HUDEP-2 (cell line): Measurements from ENCODE around the gene FOSB.
"Not testable (repeated sequence)": the region's sequence is repeated elsewhere in the genome, so short reads cannot be mapped to it uniquely, and the experiment has no call there.

Experiments used
- DNase-seq, 76 experiments: peaks; one replicate each; lab custom pipeline; 2025; ENCODE audit not compliant: unreplicated experiment in 76 of 76; lab: John Stamatoyannopoulos, UW

Gene FOSB

DNA sequence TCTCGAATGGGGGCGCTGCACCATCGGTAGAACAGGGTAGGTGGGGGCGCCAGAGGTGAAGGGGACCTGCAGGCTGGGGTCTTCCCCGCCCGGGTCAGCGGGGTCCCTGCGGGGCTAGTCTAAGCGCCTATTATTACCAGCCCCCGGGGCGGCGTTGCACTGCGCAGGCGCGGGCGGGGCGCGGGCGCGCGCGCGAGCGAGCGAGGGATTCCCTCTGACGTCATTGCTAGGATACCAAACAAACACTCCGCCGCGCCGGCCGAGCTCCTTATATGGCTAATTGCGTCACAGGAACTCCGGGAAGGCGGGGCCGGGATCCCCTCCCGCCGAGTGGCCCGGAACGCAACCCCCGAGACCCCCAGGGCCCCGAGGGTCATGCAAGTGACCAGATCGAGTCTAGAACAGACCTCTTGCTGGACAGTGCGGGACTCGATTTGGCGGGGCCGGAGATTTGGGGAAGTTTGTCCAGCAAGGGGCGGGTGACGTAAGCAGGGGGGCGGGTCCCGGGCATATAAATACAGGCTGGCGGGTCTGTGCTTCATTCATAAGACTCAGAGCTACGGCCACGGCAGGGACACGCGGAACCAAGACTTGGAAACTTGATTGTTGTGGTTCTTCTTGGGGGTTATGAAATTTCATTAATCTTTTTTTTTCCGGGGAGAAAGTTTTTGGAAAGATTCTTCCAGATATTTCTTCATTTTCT lies at the start of gene FOSB:
Gene FOSB, plus strand, starts transcription at position 541 of the 703 bp plus-strand sequence. CDS start 591 bp downstream, outside the sequence.
- DNase-seq = peak in 75 of 76 experiments; percentile 68 to 99 (median 91)

DNA sequence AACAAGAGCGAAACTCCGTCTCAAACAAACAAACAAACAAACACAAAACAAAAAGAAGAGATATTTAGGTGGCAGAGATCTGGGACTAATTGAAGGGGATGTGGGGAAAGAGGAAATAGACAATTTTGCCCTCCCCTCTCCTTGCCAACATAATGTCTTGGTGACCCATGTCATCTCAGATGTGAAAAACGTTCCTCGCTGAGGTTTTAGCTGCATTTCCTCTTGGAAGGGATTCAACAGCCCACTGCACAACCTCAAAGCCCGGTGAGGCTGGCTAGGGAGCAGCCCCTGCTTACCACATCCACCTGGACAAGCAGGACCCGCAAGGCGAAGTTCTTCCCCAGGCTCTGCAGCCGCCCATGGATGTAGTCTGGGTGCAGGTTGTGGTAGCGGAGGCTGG lies 49.0 kb upstream of the FOSB start:
- DNase-seq = no peak

DNA sequence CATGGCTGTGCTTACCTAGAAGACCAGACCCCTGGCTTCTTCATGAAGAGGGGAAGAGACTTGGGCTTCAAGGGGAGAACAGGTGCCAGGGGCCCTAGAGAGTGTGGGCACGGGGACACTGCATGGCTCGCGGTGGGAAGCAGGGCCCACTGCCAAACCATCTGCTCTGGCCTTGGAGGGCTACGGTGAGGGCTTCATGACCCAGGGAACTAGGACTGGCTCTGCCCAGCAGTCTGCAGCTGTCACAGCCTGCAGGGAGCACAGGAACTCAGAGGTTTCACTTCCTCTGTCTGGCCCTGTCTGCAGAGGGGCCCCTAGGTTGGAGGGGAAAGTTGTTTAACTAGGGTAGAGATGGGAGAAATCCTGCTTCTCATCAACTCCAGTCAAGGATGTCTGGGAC lies 48.4 kb upstream of the FOSB start:
- DNase-seq = no peak

DNA sequence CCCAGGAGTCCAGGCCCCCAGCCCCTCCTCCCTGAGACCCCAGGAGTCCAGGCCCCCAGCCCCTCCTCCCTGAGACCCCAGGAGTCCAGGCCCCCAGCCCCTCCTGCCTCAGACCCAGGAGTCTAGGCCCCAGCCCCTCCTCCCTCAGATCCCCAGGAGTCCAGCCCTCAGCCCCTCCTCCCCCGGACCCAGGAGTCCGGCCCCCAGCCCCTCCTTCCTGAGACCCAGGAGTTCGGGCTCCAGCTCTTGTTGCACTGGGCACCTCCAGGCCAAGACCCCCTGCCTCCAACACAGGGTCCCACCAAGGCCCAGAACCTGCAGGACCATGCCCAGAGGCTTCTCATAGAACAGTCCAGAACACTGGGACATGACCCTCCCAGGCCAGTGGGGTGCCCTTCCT lies 47.9 kb upstream of the FOSB start:
- no peak for DNase-seq

DNA sequence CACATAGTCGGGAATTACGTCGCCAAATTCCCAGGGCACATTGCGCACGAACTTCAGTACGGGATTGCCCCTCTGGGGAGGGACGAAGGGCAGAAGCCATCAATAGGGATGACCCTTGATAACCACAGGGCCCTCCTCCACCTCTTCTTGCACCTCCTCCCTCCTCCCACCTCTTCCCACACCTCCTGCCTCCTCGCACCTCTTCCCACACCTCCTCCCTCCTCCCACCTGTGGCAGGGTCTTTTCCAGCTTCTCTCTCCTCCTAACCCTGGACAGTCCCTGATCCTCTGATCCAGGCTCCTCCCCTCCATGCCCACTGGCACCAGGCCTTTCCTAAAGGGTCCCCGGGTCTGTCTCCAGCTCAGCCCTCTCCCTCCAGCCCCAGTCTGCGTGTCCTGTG lies 47.4 kb upstream of the FOSB start:
- no peak for DNase-seq

DNA sequence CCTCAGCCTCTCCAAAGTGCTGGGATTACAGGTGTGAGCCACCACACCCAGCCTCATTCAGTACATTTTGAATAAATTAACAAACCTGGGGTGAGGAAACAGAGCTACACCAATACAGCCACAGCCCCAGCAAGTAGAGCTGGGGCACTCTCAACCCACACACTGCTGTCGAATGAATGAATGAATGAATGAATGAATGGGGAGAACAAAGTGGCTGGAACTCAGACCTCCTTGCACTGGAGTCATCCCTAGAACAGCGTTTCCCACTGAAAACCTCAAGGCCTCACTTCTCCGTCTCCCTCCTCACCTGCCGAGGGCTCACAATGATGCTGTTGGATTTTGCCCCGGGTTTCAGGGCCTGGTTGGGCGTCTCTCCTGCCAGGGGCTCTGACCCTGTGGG lies 46.9 kb upstream of the FOSB start:
- DNase-seq = no peak

DNA sequence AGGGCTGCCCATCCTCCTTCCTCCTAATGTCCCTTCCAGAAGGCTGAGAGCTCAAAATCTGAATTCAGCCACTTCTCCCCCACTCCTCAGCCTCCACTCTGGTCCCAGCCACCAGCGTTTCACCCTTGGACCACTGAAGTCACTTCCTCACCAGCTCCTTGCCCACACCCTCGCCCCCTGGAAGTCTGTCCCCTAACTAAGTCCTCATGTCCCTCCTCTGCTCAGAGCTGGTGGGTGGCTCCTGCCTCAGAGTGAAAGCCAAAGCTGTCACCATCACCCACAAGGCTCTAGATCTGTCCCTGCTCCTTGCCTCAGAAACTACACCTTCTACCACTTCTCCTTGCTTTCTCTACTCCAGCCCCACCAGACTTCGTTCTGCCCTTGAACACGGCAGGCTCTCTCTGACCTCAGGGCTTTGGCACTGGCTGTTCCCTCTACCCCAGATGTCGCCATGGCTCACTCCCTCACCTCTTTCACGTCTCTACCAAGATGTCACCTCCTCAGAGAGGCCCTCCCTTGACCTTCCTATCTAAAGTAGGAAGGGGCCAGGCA lies 45.8 kb upstream of the FOSB start:
- DNase-seq = no peak

DNA sequence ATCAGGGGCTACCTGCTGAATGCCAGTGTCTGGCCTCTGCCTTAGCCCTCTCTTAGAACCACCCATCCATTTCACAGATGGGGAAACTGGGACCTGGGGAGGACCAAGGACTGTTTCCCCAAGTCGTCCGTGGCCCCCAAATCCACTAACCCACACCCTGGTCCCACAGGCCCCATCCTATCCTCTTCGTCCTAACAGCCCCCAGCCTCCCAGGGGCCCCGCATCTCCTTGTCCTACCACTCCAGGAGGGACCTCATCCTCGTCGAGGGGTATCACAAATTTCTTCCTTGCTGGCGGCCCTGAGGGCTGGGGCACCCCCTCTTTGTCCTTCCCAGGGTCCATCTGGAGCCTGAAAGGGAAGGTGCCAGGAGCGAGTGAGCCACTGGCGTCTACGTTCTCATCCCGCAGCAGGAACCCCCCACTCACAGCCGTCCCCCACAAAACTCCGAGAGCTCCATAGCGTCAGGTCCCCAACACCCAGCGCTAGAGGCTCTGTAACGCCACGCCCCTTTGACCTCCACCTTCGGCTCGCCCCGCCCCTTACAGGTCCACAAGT lies 44.7 kb upstream of the FOSB start:
- DNase-seq = no peak

DNA sequence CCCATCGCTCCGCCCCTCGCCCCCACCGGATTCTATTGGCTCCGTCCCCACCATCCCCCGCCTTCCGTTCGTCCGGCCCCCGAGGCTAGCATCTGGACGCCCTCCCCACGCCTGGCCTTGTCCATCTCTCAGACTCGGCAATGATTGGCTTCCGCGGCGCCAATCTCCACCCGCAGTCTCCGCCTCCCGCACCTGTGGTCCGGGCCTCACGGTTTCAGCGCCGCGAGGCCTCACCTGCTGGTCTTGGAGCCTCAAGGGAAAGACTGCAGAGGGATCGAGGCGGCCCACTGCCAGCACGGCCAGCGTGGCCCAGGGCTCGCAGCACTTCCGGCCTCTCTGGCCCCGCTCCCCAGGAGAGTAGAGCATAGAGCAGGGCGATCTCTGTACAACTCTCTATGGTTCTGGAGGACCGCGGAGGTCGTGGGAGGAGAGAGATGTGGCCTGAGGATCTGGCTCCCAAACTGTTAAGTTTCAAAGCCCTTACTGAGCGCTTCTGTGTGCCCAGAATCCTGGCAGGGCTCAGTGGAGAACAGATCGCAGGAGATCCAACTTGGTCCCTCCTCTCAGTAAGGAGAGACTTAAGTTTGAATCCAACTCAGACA lies 44.1 kb upstream of the FOSB start, which contains the start of gene ERCC1:
Gene ERCC1, minus strand, starts transcription at position 329 of the 602 bp plus-strand sequence. CDS start 543 bp downstream, outside the sequence.
- peak in 75 of 76 experiments; percentile 89 to 100 (median 98) for DNase-seq

DNA sequence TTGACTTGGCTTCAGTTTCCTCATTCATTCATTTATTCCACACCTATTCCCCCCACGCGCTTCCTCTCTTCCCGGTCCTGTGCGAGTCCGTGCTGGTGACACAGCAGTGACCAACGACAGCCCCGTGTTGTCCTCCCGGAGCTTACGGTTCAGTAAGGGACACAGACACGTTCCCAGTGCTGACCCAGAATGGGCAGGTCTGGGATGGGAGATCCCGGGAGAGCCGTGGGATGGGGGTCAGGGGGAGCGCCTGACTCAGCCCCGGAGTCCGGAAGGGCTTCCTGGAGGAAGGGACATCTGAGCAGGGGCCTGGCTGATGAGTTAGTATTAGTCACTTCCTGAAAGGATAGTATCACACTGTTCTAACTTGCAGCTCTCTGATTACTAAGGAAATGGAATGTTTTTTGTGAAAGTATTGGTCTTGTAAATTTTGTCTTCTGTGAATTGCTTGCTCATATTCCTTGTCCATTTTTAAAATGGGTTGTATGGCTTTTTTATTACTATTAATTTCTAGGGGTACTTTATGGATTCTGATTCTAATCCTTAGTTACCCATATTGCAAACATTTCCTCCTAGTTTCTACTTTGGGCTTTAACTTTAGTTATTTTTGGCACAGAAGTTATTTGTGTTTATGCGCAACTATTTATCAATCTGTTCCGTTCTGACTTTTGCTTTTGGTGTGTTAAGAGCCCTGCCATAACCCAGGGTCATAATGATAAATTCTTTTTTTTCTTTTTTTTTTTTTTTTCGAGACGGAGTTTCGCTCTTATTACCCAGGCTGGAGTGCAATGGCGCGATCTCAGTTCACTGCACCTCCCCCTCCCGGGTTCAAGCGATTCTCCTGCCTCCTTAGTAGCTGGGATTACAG lies 43.4 kb upstream of the FOSB start:
- DNase-seq = peak in 62 of 76 experiments; percentile 36 to 94 (median 59)

DNA sequence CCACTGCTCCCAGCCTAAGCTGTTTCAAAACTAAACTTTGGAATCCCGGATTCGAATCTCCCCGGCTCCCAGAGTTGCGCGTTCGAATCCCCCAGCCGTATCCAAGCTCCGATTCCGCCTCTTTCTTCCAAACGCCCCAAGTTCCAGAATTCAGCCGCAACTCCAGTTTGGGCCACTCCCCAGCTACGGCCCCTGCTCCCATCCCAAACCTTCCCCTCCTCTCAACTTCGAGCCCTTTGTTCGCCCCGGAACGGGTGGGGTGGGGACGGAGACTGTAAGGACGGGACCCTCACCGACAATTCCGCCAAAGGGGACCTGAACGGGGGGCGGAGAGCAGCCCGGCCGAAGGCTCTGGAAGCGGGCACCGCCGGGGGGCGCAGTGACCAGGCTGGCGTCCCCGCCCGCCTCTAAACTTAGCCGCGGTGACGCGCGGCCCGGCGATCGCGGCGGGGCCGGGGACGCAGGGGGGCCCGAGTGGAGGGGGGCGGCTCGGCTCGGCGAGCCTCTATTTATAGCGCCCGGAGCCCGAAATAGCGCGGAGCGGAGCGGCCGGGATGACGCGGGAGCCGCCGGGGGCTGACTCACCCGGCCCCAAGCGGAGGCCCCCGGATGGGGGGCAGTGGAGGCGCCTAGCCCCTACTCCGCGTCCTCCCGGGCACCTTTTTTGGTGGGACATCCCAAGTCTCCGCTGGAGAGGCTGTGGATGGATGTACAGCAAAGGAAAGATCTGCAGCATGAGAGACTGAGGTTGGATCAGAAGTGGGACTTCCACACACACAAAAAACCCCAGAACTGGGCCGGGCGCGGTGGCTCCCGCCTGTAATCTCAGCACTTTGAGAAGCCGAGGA lies 39.2 kb upstream of the FOSB start:
- peak in 3 of 76 experiments; percentile 13 to 41 (median 20) for DNase-seq

DNA sequence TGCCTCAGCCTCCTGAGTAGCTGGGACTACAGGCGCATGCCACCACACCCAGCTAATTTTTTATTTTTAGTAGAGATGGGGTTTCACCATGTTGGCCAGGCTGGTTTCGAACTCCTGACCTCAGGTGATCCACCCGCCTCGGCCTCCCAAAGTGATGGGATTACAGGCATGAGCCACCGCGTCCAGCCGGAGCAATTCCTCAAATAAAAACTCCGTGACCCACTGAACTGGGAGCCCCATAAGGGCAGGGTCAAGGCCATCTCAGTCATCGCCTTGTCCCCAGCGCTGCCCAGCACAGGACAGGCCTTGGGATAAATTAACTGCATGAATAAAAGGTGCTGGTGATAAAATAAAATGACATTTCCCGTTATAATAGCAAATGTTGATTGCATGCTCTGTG lies 37.9 kb upstream of the FOSB start:
- DNase-seq = not testable (repeated sequence)

DNA sequence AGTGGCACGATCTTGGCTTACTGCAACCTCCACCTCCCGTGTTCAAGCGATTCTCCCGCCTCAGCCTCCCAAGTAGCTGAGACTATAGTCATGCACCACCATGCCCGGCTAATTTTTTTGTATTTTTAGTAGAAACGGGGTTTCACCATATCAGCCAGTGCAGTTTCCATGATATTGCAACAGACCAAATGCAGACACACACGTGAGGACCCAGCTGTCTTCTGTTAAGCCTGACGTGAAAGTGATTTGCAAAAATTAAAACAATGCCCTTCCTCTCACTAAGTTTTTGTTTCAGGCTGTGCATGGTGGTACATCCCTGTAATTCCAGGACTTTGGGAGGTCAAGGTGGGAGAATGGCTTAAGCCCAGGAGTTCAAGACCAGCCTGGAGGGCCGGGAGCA lies 36.8 kb upstream of the FOSB start:
- not testable (repeated sequence) for DNase-seq

DNA sequence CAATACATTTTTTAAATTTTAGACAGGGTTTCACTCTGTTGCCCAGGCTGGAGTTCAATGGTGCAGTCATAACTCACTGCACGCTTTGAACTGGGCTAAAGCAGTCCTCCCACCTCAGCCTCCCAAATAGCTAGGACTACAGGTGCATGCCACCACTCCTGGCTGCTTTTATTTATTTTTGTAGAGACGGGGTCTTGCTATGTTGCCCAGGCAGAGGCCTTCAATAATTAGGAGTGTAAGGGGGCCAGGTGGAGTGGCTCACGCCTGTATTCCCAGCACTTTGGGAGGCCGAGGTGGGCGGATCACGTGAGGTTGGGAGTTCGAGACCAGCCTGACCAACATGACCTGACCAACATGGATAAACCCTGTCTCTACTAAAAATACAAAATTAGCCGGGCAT lies 35.3 kb upstream of the FOSB start:
- not testable (repeated sequence) for DNase-seq

DNA sequence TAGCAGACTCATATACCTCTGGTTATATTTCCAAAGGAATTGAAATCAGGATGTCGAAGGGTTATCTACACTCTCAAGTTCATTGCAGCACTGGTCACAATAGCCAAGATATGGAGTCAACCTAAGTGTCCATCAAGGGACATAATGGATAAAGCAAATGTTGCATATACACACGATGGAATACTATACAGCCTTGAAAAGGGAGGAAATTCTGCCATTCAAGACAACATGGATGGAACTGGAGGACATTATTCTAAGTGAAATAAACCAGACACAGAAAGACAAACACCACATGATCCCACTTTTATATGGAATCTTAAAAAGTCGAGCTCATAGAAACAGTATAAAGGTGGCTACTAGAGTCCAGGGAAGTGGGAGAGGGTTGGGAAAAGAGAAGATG lies 30.5 kb upstream of the FOSB start:
- DNase-seq = no peak

DNA sequence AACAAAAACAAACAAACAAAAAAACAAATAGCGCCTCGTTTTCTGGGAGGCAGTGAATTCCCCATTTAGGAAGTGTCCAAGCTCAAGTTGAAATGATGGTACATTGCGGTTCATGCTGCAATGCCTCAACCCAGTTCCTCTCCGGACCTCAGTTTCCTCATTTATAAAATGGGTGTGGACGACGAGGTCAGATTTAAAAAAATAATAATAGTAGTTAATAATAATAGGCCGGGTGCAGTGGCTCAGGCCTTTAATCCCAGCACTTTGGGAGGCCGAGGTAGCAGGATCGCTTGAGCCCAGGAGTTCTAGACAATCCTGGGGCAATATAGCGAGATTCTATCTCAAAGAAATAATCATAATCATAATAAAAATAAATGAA lies 28.6 kb upstream of the FOSB start:
- no peak for DNase-seq

DNA sequence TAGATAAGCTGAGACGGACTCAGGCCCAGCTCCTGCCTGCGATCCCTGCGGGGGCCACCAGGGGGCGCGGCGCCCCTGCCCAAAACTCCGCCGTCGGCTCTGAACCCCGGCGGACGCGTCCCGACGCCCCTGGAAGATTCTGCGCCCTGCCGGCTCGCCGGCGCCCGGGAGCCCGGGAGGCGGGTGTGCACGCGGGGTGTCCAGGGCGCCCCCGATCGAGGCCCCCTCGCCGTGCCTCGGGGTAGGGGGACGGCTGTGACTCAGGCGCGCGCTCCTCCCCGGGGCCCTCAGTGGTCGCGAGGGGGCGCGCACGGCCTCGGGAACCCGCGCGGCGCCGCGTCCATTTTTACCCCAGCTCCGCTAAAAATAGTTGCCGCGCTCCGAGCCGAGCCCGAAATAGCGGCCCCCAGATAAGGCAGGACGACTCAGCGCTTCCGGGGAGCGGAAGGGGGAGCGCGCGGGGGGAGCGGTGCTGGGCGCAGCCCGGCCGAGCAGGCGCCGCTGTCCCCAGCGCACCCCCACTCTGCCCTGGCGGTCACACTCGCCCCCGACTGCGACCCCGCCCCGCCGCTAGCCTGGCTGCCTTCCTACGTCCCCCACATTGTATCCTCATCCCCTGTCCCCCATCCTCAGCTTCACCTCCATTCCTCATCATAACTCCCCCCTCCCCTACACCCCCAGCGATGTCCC lies 28.1 kb upstream of the FOSB start:
- DNase-seq = peak in 72 of 76 experiments; percentile 35 to 95 (median 81)

DNA sequence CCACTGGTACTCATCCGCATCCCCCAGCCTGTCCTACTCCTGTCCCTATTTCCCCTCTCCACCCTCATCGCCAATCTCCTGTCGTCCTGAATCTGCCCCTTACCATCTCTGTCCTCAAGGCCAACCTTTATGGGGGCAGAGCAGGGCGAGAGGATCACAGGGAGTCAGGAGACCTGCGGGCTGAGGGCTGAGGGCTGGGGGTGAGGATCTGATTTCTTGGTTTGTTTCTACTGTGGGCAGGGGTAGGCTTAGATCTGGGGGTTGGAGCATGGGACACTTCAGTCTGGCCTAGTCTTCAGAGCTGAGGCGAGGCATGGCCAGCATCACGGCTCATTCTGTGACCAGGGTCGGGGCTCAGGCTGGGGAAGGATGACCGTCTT lies 27.5 kb upstream of the FOSB start:
- DNase-seq = peak in 1 of 76 experiments; percentile 33
